GM06990 (cell line): ENCODE data around the gene CBX2.

Experiments used
- DNase-seq: peaks from one replicate; pipeline ENCODE4 v3.0.0-alpha.2; 2011; ENCODE audit not compliant: insufficient read length; ENCODE audit errors: extremely low read depth
- H3K27me3 ChIP-seq: replicated peaks from 2 replicates; pipeline ENCODE4 v1.6.0; 2011; ENCODE audit warnings: low read length; ENCODE audit not compliant: control insufficient read depth, insufficient read depth
- H3K36me3 ChIP-seq: 2 replicates; pipeline ENCODE4 v1.5.1; 2011; ENCODE audit warnings: low read length; ENCODE audit not compliant: control insufficient read depth, insufficient read depth
- H3K4me3 ChIP-seq: replicated peaks from 2 replicates; pipeline ENCODE4 v1.5.1; 2011; ENCODE audit warnings: low read depth, mild to moderate bottlenecking, control low read depth, low read length
- TF ChIP-seq, protein P1 (sequence below): IDR thresholded peaks from 2 replicates; pipeline ENCODE4 v1.5.1; 2011; ENCODE audit warnings: low read length, control low read depth, mild to moderate bottlenecking, inconsistent platforms; ENCODE audit not compliant: insufficient read depth, poor library complexity, severe bottlenecking

The CBX2 gene

DNA sequence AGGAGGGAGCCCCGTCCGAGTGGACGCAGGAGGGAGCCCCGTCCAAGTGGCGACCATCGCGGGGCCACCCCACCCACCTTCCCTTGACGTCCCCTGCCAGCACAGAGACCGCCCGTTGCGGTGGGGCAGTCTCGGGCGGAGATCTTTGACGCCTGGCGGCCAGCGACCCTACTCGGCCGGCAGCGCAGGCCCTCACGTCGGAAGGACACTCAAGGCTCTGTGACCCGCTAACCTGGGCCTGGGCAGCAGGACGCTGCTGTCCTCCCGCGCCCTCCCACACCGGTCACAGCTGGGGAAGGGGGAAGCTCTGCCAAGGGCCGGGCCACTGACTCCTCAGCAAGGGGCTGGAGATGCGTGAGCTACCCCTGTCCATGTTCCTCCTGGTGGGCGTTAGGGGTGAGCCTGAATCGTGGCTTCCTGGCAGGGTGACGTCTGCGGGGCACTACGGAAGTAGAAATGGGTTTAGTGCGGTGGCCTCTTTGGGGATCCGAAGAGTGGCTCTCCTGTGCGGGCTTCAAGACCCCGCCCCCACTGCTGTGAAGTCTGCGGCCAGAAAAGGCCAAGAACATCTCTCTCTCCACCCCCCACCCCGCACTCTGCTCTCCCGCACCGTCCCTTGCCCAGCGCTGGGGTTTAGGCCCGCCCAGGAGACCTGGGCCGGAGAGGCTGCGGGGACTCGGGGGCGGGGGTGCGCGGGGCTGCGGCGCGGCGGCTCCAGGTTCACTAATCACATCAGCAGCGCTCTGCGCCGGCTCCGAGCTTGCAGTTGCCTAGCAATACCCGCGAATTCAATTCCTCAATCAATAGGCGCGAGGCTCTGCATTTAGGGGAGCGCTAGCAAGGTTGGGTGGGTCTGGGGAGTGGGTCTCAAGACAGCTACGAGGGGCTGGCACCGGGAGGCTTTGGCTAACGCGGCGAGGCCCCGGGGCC, 13.1 kb downstream of the CBX2 start:
- DNase-seq = no peak
- TF ChIP-seq, protein P1, sequence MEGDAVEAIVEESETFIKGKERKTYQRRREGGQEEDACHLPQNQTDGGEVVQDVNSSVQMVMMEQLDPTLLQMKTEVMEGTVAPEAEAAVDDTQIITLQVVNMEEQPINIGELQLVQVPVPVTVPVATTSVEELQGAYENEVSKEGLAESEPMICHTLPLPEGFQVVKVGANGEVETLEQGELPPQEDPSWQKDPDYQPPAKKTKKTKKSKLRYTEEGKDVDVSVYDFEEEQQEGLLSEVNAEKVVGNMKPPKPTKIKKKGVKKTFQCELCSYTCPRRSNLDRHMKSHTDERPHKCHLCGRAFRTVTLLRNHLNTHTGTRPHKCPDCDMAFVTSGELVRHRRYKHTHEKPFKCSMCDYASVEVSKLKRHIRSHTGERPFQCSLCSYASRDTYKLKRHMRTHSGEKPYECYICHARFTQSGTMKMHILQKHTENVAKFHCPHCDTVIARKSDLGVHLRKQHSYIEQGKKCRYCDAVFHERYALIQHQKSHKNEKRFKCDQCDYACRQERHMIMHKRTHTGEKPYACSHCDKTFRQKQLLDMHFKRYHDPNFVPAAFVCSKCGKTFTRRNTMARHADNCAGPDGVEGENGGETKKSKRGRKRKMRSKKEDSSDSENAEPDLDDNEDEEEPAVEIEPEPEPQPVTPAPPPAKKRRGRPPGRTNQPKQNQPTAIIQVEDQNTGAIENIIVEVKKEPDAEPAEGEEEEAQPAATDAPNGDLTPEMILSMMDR = no peak
- no peak overlapping the region for H3K4me3 ChIP-seq
- no peaks in the 10 kb centered on the region for H3K36me3 ChIP-seq
- peaks cover 3% of the 10 kb centered on the region; the same call in 1 of the 2 replicates for H3K27me3 ChIP-seq

- Histone ChIP-seq H3K4me3 (no peak overlapping the region), H3K27me3 (peaks cover 3% of the 10 kb centered on the region; the same call in 1 of the 2 replicates), H3K36me3 (no peaks in the 10 kb centered on the region)
- TF ChIP-seq, protein P1 = no peak
- no peak for DNase-seq
Measured at GRCh38 chr17:79791735-79792161, 13.8 kb downstream of the CBX2 start.

- Histone ChIP-seq H3K4me3 (no peak overlapping the region), H3K27me3 (peaks cover 3% of the 10 kb centered on the region; the same call in 1 of the 2 replicates), H3K36me3 (no peaks in the 10 kb centered on the region)
- TF ChIP-seq, protein P1 = no peak
- DNase-seq = no peak
Measured at GRCh38 chr17:79792341-79792871, 14.5 kb downstream of the CBX2 start.

DNA sequence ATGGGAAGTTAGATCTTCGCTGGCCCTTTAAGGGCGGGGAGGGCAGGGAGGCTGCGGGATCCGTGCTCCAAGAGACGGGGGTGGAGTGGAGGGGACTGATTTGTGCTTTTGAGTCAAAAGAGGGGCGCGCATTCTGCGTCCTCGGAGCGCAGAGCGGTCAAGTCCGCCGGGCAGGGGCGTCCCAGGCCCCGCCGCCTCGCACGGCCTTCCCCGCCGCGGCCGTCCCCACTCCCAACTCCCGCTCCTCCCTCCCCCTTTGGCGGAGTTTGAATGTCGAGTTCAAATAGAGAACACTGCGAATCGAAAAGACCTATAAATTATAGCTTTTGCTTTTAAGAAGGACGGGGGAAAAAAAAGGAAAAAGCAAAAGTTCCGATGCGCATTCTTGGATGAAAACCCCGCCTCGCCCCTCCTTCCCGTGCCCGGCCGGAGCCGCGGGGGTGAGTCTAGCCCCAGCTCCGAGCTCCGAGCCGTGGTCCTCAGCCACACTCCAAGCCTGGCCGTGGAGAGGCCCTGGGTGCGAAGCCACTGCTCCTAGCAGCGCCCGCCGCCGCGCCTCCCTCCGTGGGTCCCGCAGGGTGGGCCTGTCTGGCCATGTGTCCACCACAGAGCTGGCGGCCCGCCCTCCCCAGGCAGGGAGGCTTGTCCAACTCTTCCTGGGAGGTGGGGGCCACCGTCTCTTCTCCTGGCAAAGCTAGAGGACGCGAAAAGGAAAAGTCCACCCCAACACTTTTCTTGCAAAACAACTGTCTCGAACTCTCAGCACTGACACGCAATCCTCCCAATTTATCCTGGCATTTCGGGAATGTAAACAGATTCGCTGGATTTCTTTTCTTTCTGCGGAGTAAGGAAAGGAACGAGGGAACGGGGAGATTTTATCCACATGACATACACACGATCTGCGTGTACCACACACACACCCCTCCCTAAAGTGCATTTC, 15.3 kb downstream of the CBX2 start:
- TF ChIP-seq, protein P1 = no peak
- Histone ChIP-seq H3K4me3 (no peak overlapping the region), H3K36me3 (no peaks in the 10 kb centered on the region), H3K27me3 (peaks cover 3% of the 10 kb centered on the region; the same call in 1 of the 2 replicates)
- no peak for DNase-seq

DNA sequence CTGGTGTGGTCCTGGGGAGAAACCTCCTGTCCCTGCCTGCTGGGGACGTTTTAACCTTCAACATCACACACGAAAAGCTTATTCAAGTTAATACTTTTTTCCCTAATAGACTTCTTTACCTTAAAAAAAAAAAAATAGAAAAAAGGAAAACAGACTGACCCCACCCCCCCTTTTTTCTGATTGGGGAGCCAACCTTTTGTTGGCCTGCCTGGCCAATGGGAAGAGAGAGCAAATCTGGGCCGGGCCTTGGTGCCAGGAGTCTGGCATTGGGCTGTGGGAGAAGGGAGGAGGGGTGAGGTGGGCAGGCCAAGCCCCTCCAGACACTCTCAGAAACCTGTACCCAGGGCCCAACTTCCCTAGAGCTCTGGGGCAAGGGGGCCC, 16.0 kb downstream of the CBX2 start:
- H3K27me3 ChIP-seq = peaks cover 6% of the 10 kb centered on the region
- no peak for DNase-seq

More for the DNA sequence above, 16.0 kb downstream of the CBX2 start:
- TF ChIP-seq, protein P1 = no peak
- H3K36me3 ChIP-seq = no peaks in the 10 kb centered on the region
- no peak overlapping the region for H3K4me3 ChIP-seq
